ENCODE data around the gene EHD1. TPM values are rescaled to one million over a fixed set of nuclear protein-coding genes. Genes with fewer than 3 reads are reported as not detected.

Gene EHD1
- total RNA-seq, 2 donors from 2014 or later, result 18.7 to 45.2 TPM

- intact Hi-C loops (cut with DNase I), result no loop called here
- peak overlapping the region in 2 of 4 donors; percentile 57 to 80 for H3K27ac ChIP-seq
- H3K4me1 ChIP-seq, result peaks cover 33% of the 10 kb centered on the region
- no peaks in the 10 kb centered on the region for H3K9me3 ChIP-seq
- TF ChIP-seq POLR2A (IDR thresholded peaks at IDR 0.05) (no peak), CTCF (IDR thresholded peaks at IDR 0.05) (no peak)
- H3K4me3 ChIP-seq, result no peak overlapping the region
- H3K36me3 ChIP-seq (replicated peaks in 1 of 2; ENCODE audit: insufficient read depth in 1 of 2, low read depth in 2 of 2), result no peaks in the 10 kb centered on the region
- no peaks in the 10 kb centered on the region for H3K27me3 ChIP-seq
- 74 to 100% methylated on average over 3 to 20 of the region's 20 CpGs for WGBS, 2 donors
- no peak for ATAC-seq
- DNase-seq, result peak in 2 of 4 donors; percentile 50 to 64
These were observed 21.8 kb downstream of the EHD1 start for GRCh38 chr11:64856382-64857227.

- WGBS, 2 donors, result 78 to 89% methylated on average over 9 to 21 of the region's 22 CpGs
- H3K27me3 ChIP-seq, result no peaks in the 10 kb centered on the region
- H3K9me3 ChIP-seq, result no peaks in the 10 kb centered on the region
- H3K27ac ChIP-seq, result peak overlapping the region; percentile 54 to 81 (median 68)
- intact Hi-C loops (cut with DNase I), result no loop called here
- TF ChIP-seq CTCF (IDR thresholded peaks at IDR 0.05), result no peak
- ATAC-seq (no peak), DNase-seq (no peak)
- peaks cover 33% of the 10 kb centered on the region for H3K4me1 ChIP-seq
- H3K4me3 ChIP-seq, result no peak overlapping the region
- H3K36me3 ChIP-seq (replicated peaks in 1 of 2; ENCODE audit: insufficient read depth in 1 of 2, low read depth in 2 of 2), result no peaks in the 10 kb centered on the region
These were observed 22.7 kb downstream of the EHD1 start for GRCh38 chr11:64855596-64856304.

DNA sequence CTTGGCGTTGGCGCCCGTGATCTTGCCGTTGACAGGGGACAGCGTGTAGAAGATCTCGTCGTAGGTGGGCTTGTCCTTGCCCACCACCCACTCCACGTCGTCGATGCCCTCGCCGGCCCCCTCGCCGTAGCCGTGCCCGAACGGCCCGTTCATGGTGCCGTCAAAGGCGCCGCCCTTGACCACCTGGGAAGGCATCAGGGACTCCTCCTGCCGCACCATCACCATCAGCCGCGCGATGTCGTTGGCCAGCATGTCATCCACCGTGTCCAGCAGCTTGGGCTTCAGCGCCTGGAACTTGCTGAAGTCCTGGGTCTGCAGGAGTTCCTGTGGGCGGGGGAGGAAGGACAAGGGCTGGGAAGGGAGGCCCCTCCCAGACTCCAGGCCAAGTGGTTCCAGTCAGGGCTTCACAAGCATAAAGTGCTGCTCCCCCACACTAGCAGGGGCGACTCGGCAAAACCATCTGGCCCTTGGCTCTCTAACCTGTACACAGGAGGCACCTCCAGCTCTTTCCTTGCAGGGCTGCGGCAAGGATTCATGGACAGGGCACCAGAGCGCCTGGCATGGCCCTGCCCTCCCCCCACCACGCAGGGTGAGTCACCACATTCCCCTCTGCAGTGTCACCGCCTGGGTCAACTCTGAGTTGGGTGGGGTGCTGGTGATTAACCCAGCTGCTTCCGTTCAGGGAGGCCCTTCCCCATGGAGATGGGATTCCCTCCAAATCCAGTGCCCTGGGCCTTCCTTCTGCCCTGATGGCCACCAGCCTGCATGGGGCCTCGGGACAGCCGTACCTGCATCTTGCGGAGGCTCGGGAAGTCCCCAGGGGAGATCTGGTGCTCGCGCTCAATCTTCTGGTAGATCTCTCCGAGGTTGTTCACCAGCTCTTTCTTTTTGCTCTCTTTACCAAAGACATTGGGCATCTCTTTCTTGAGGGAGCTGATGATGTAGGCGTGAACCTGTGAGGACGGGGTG lies 23.6 kb downstream of the EHD1 start:
- Histone ChIP-seq H3K27ac (peak overlapping the region; percentile 54 to 81 (median 68)), H3K4me3 (no peak overlapping the region), H3K4me1 (peaks cover 33% of the 10 kb centered on the region), H3K36me3 (replicated peaks in 1 of 2; ENCODE audit: insufficient read depth in 1 of 2, low read depth in 2 of 2) (no peaks in the 10 kb centered on the region), H3K9me3 (no peaks in the 10 kb centered on the region), H3K27me3 (no peaks in the 10 kb centered on the region)
- TF ChIP-seq POLR2A (IDR thresholded peaks at IDR 0.05), result no peak
- TF ChIP-seq CTCF (IDR thresholded peaks at IDR 0.05), result no peak
- 81 to 87% methylated on average over 37 to 44 of the region's 45 CpGs for WGBS, 2 donors
- ATAC-seq (peak; percentile 86), DNase-seq (peak; percentile 67 to 95 (median 73))
- intact Hi-C loops (cut with DNase I), result no loop called here

- Histone ChIP-seq H3K9me3 (no peaks in the 10 kb centered on the region), H3K36me3 (replicated peaks in 1 of 2; ENCODE audit: insufficient read depth in 1 of 2, low read depth in 2 of 2) (no peaks in the 10 kb centered on the region), H3K27ac (peak overlapping the region; percentile 54 to 81 (median 68)), H3K27me3 (no peaks in the 10 kb centered on the region), H3K4me1 (peaks cover 36% of the 10 kb centered on the region), H3K4me3 (no peak overlapping the region)
- no peak for TF ChIP-seq POLR2A (IDR thresholded peaks at IDR 0.05)
- no peak for DNase-seq
- ATAC-seq, result no peak
- WGBS, 2 donors, result 94 to 97% methylated on average over 16 to 24 of the region's 25 CpGs
- intact Hi-C loops (cut with DNase I), result no loop called here
These were observed 24.3 kb downstream of the EHD1 start for GRCh38 chr11:64854157-64854533.

All from body of pancreas (tissue), 4 donors.